ENCODE measurements around the gene FAM47E. TPM values are rescaled to one million over a fixed set of nuclear protein-coding genes. Genes with fewer than 3 reads are reported as not detected.

Gene FAM47E
- total RNA-seq, 1 donor from 2014 or later = 6.4 TPM

GRCh38 chr4:76275486-76276124, 24.1 kb downstream of the FAM47E start:
- Histone ChIP-seq H3K27me3 (ENCODE audit: low read depth) (no peaks in the 10 kb centered on the region), H3K4me3 (no peak overlapping the region), H3K36me3 (no peaks in the 10 kb centered on the region), H3K9me3 (no peaks in the 10 kb centered on the region), H3K27ac (no peak overlapping the region), H3K4me1 (no peaks in the 10 kb centered on the region)
- ATAC-seq = no peak
- intact Hi-C loops (cut with DNase I) = no loop called here
- no peak for TF ChIP-seq CTCF (IDR thresholded peaks at IDR 0.05)
- DNase-seq = no peak

DNA sequence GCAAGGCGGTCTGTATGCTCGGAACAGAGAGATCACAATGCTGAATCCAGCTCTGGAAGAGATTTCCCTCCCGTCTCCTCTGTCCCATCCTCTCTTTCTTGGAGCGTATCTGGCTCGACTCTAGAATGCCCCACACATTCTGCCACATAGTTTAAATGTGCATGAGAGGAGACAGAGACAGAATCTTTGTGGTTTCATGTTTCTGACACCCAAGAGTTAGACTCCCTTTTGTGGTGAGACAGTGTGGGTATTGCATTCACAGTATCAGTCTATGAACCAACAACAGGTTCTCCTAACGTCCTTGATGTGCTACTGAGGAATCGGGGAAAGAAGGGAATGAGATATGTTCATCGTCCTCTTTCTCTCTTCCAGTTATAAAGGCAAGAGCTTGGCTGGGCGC, 25.3 kb downstream of the FAM47E start:
- no peak overlapping the region for H3K4me3 ChIP-seq
- no peaks in the 10 kb centered on the region for H3K27me3 ChIP-seq (ENCODE audit: low read depth)

DNA sequence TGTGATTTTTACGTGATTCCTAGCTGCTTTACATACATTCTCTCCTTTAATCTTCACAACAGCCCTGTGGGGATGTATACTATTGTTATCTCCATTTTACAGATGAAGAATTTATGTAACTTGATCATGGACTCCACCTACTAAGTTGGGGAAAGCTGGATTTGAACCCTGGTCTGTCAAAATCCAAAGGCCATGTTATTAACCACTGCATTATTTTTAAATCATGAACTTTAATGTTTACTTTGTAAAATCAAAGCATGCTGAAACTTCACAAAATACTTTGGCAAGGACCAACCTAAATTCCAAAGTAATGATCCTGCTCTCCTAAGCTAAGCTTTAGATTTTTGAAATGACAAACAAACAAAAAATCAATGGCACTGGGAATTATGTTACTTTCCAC, 26.1 kb downstream of the FAM47E start:
- TF ChIP-seq CTCF (IDR thresholded peaks at IDR 0.05) = no peak
- DNase-seq (no peak), ATAC-seq (no peak)
- intact Hi-C loops (cut with DNase I) = no loop called here
- no peak overlapping the region for H3K27ac ChIP-seq
- no peaks in the 10 kb centered on the region for H3K36me3 ChIP-seq
- no peaks in the 10 kb centered on the region for H3K27me3 ChIP-seq (ENCODE audit: low read depth)
- no peaks in the 10 kb centered on the region for H3K9me3 ChIP-seq
- no peak overlapping the region for H3K4me3 ChIP-seq
- H3K4me1 ChIP-seq = no peaks in the 10 kb centered on the region

More for the DNA sequence above, 25.3 kb downstream of the FAM47E start:
- intact Hi-C loops (cut with DNase I) = no loop called here
- no peak for TF ChIP-seq CTCF (IDR thresholded peaks at IDR 0.05)
- H3K4me1 ChIP-seq = no peaks in the 10 kb centered on the region
- ATAC-seq = no peak
- H3K27ac ChIP-seq = no peak overlapping the region
- no peaks in the 10 kb centered on the region for H3K9me3 ChIP-seq
- DNase-seq = no peak
- H3K36me3 ChIP-seq = no peaks in the 10 kb centered on the region

DNA sequence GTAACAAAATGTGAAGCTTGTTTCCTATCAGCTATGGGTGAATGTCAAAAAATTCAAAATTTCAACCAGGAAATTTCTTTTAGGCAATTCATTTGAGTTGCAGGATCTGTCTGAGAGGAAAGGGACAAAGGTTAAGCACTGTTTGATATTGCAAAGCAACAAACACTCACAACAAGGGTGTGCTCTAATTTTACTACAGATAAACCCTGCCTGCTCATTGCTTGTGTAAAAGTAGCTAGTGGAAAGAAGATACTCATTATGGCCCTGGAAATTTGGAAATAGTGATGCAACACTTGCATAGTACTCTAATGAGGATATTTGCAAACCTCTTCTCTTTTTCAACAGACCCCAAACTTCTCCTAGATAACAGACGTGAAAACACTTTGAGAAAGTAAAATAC, 27.1 kb downstream of the FAM47E start:
- Histone ChIP-seq H3K27me3 (ENCODE audit: low read depth) (no peaks in the 10 kb centered on the region), H3K9me3 (no peaks in the 10 kb centered on the region), H3K27ac (no peak overlapping the region), H3K4me3 (no peak overlapping the region), H3K4me1 (no peaks in the 10 kb centered on the region), H3K36me3 (no peaks in the 10 kb centered on the region)
- no peak for DNase-seq
- no peak for TF ChIP-seq CTCF (IDR thresholded peaks at IDR 0.05)
- intact Hi-C loops (cut with DNase I) = no loop called here
- ATAC-seq = no peak

- intact Hi-C loops (cut with DNase I) = no loop called here
- Histone ChIP-seq H3K4me3 (no peak overlapping the region), H3K4me1 (no peaks in the 10 kb centered on the region), H3K27me3 (ENCODE audit: low read depth) (no peaks in the 10 kb centered on the region), H3K36me3 (no peaks in the 10 kb centered on the region), H3K9me3 (no peaks in the 10 kb centered on the region), H3K27ac (no peak overlapping the region)
- DNase-seq (no peak), ATAC-seq (no peak)
- TF ChIP-seq CTCF (IDR thresholded peaks at IDR 0.05) = no peak
Observed at GRCh38 chr4:76279462-76279861, 27.9 kb downstream of the FAM47E start.
